GM19240 (cell line): ENCODE results near the gene ATG4A.

Source experiments
- DNase-seq: peaks from one replicate; pipeline ENCODE4 v3.0.0; 2011; ENCODE audit warnings: low spot score; ENCODE audit not compliant: insufficient read length

ATG4A gene

DNA sequence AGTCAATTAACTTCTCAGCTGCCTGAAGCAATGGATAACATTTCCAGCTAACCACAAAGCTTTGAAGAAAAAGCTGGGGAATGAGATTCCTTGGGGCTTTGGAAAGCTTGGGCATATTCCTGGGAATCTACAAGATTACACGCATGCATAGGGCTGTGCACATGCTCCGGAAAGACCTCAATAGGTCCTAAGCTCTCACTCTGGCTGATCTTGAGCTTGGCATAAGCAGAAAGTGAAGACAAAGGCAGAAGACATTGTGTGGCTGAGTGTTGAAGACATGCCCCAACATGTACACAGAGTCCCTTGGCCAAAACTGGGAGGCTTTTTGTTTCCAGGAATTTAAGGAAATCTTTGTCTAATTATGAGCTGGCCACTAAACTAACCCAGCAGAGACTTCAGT lies 31.2 kb downstream of the ATG4A start:
- DNase-seq = no peak

DNA sequence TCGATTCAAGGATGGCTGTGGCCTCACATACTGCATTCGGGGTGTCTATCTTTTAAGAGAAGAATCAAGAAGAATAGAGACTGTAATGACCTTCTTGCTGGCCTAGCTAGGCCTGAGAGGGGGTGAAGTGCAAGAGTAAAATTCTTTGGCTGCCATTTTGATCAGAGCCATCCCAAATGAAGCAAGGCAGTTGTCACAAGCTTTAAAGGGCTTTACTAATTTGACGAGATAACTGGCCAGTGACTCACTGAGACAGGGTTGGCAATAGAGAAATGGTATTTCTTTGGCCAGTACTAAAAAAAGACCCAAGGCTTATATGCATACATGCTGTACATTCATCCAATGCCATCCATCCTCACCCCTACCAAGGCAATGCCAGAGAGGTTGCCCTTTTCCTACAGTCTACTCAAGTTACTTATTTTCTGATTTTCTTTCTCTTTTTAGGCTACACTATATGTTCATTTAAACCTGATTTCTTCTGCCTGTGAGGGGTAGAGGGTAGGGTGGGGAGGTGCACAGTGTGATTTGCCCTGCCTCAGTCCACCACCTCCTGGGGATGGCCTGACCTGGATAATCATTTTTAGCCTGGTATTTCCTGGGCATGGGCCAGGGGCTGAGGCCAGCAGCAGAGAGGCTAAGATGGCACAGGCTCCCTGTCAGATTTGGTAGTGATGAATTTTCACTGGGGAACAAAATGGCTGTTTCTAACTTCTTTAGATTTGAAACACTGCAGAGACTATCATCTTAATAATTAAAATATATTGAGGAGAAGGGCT lies 32.2 kb downstream of the ATG4A start:
- DNase-seq = no peak

DNA sequence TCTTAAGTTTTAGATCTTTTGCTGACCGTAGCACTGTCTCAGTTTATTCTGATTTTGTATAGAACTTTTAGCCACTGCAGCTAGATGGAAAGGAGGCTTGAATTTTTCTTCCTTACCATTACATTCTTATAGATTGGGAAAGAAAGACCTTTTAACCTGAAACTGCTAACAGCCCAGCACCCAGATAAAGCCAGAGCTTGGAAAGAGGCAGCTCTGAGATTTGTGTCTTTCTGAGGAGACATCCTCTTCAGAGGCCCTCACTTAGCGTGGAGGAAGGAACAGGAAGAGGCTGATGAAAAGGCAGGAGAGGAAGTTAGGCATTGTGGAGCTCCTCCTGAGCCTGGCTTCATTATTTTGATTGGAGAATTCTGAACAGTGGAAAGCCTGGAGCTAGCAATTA lies 35.1 kb downstream of the ATG4A start:
- DNase-seq = no peak

DNA sequence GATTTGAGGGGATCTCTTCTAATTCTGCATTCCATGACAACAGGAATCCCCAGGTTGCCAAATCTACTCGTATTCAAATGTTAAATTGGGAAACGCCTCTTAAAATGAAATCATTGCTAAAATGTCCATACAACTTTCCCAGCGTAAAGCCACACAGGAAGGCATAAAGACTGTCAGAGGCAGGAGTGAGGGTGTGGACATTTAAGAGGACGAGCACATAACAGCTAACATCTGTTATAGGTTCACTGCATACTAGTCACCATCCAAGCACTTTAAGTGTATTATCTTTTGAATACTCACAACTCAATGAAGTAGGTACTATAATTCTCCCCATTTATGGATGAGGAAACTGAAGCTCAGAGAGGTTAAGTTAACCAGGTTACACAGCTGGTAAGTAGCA lies 35.6 kb downstream of the ATG4A start:
- no peak for DNase-seq

DNA sequence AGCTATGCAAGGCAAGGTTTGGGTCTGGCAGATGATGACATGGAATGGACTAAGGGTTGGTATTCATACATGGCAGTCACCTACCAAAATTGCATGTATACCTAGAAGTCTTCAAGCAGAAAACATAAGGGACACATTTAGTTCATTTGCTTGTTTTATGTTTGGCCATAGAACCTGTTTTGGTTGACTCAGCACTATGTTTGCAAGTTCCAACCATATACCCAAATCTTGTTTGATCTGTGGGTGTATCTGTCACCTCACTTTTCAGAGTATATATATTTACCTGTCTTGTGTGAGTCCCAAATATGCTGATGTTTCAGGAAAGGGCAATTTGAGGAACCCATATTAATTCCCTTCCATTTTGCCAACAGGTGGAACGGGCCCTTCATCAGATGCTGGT lies 39.3 kb downstream of the ATG4A start:
- no peak for DNase-seq

DNA sequence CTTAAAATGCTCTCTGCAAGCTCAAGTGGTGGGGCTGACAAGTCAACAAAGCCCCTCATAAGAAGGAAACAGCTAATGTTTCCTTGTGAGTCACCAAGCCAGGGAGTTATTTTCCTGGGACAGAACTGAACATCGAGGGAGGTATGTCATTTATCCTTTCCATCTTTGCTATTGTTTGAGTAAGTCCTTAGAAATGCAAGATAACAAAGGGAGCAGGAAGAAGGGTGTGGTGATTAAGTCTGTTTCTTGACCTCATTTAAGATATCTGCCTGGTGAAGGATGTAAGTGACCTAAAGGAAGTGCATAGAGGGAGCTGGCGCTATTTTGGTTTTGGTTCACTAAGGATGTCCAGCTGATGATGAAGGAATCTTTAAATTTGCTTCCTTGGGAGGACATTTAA lies 39.9 kb downstream of the ATG4A start:
- no peak for DNase-seq

DNA sequence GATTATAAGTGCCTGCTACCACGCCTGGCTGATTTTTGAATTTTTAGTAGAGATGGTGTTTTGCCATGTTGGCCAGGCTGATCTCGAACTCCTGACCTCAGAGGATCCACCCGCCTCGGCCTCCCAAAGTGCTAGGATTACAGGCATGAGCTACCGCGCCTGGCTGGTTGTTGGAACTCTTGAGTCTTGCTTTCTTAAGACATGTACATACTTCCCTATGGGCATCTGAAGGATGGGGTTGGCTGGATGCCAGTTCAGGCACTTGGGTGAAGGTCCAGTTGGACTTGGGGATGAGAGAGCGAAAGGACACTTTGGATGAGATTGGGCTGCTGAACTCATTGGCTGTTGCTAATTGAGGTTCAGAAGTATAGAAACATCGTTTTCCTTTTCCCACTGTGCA lies 40.5 kb downstream of the ATG4A start:
- DNase-seq = no peak

DNA sequence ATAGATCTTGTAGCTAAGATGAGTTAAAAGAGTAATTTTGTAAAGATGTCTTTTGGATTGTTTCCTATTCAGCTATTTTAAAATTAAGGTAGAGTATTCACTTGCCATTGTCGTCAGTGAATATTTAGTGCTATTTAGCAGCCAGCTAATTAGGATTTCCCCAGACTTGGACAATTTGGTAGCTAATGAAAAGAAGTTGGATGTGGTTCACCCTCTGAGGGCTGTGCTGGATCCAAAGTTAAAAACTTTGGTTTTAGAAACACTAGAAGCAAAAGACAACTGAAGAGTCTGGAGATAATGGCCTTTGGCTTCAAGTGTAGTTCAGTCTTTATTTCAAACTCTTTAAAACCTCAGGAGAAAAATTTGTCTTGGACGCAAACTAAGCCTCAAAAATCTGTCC lies 41.3 kb downstream of the ATG4A start:
- DNase-seq = no peak

DNA sequence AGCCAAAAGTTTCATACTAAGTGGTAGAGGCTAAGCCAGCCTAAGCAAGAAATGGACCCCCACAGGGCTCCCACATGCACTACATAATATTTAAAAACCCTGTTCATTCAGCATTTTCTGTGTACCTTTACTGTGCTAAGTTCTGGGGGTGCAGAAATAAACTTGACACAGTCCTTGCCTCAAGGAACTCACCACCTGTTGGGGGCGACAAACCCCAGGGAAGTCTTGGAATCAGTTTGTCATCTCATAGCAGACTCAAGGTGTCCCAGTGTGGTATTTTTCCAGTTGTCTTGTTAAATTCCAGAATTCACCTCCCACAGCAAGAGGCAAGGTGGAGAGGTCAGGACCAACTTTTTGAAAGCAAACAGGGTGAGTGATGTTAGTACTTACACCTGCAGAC lies 43.1 kb downstream of the ATG4A start:
- no peak for DNase-seq

DNA sequence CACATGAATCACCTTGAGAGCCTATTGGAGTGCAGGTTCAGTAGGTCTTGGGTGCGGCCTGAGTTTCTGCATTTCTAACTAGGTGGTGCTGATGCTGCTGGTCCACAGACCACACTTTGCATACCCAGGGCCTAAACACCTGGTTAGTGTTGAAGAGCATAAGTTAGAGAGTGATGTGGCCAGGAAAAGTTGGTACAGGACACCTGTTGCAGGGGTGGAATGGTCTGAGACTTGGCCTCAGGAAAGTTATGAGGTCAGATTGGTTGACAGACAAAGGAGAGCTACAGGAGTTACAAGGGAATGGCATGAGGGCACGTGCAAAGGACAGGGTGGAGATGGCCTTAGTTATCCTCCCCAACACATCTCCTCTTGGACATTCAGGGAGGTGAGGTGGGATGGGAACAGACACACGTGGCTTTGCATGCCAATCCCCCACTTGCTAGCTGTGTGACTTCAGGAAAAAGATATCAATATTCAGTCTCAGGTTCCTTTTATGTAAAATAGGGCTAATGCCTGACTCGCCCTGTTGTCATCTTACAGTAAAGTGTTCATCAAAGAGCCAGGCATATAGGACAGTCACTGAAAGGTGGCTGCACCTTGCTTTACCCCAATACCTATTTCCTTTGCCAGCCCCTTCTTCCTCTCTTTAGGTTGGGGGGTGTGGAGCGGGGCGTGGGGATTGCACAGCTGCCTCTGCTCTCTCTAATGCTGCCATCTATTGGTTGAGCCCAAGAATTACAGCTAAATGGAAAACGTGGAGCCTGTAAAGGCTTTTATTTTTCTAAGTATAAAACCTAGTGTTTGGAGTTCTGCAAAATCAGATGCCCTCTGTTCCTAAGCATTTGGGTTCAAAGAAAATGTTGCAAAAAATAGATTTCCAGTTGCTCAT lies 47.5 kb downstream of the ATG4A start:
- no peak for DNase-seq

DNA sequence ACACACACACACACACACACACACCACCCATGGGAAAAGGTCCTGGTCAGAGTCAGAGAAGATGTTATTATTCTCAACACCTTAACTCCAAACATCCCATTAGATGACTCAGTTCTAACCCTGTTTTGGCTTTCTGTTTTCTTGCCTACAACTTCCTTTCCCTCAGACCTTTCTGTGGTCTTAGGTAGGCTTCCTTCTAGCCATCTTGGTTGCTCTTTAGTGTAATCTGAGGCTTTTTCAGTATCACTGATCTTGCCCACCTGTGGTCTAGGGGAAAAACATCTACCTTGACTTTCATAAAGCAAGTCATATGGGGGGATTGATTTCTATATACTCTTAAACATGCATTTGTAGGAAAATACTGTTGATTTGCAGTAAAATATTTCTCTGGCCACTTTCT lies 56.9 kb downstream of the ATG4A start:
- DNase-seq = no peak

DNA sequence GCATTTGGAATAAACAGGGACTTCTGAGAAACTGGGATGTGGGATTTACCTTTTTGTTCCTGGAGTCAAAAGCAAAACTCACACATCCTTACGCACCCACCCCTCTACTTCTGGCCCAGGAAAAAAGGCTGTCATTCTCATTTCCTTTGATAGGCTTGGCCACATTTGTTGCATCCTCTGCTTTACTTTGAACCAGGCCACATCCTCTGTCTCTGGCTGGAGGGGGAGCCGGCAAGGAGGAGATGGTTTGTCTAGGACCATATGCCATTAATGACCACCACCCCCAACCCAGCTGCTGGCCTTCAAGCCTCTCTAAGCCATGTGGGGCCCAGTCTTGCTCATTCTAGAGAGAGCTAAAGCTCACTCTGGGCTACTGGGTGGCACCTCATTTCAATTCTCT lies 64.5 kb downstream of the ATG4A start:
- DNase-seq = no peak

DNA sequence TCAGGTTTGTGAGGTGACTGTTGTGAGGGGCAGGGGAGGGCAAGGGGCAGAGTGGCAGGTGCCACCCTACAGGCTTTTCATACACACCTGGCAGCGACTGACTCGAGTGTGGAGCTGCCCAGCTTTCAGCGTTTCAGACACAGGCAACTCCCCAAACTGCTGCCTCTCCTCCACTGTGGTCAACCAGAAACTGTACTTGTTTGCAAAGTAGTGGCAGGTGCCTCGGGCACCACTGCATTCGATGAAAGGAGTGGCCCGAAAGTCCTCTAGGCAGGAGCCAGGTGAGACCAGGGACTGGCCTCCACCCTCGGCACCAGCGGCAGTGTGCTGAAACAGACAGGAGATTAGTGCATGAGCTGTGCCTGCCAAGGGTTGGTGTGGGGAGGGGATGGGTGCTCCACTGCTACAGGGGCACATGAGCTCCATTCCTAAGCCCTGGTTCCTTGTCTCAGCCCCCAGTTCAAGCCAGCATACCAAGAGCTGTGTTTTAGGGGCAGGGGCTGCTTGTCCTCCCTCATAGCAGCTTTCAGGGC lies 65.4 kb downstream of the ATG4A start:
- DNase-seq = no peak

DNA sequence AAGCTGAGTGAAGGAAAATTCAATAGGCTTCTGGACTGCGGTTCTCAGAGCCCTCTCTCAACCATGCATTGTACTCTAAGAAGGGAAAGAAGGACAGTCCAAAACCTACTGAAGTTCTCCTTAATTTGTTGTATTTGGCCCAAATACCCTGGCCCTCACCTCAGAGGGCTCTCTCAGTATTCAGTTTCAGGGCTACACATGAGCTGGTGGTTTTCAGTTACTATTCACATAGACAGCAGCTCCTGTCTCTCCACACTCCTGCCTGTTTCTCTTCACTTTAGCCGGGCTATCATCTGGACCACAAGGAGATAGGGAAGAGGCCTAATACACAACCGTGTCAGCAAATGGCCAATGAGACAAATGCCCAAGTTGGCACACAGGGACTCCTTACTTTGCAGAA lies 66.0 kb downstream of the ATG4A start:
- no peak for DNase-seq

DNA sequence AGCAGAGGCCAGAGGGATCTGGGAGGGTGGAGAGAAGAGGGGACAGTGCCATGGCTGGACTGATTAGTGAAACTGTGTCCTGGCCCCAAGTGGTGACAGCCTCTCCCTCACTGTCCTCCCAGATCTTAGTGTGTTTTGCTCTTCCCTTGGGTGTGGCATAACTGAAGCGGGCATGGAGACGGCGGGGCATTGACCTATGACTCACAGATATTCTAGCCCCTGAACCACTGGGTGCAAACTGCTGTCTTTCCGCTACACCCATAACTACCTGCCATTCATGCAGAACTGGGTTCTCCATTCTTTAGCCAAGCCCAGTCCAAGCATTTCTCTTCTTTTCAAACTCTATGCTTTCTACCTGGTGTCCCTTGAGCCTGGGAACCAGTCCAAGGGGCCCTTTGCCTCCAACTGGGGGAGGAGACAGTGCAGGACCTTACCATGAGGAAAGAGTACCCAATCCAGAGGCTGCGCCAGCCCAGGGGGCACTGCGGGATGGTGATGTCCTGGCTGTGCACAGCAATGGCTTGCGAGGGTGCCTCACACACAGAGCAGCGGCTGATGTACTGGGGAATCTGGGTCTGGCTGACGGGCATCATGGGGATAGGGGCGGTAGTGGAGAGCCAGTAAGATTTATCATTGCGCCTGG lies 67.6 kb downstream of the ATG4A start:
- DNase-seq = no peak

DNA sequence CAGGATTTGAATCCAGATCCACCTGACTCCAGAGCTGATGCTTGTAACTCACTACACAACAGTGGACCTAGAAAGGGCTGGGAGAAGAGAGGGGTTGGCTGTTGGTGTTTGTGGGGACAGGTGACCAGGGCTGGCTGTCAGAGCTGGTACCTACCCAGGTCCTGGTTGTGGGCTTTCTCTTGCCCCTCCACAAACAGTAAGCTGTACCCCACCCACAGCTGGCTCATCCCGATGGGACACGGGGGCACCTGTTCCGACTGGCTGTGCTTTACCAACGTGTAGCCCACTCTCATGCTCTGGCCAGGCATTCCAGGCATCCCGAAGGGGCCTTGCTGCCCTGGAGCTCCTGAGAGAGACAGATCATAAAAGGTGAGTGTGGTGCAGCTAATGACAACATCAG lies 68.7 kb downstream of the ATG4A start:
- no peak for DNase-seq

DNA sequence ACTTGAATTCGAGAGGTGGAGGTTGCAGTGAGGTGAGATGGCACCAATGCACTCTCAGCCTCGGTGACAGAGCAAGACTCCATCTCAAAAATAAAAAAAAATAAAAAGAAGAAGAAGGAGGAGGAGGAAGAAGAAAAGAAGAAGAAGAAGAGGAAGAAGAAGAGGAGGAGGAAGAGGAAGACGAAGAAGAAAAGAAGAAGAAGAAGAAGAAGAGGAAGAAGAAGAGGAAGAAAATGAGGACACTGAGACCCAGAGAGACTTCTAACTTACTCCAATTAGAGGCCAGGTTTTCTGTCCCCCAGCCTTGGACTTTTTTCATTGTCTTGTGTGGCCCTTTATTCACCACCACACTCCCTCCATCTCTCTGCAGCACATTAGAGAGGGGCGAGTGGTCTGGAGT lies 70.7 kb downstream of the ATG4A start:
- no peak for DNase-seq

DNA sequence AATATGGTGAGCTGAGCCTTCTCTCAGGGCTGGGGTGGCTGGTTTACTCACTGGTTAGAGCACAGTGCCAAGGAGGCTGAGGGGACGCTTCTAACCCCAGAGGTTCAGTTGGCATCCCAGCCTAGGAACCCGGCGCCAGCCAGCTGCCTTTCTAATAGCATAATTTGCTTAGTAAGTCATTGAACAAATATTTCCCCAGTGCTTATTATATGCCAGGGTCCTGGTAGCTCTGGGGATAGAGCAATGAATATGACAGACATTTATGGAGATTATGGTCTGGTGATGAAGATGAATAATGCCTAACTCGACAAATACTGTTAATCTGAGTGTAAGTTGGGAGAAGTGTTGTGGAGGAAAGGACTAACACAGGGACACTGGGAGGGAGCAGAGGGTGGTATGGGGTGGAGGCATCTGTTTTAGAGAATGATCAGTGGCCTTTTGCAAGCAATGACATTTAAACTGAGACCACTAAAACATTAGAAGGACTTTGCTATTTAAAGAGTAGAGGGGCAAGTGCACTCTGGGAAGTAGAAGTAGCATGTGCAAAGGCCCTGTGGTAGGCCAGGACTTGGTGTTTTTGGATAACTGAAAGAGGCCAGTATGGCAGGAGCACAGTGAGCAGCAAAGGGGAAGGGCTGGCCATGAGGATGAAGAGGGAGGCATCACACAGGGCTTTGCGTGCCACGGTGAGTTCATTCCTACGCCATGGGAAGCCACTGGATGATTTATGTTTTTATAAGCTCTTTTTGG lies 71.9 kb downstream of the ATG4A start:
- no peak for DNase-seq

DNA sequence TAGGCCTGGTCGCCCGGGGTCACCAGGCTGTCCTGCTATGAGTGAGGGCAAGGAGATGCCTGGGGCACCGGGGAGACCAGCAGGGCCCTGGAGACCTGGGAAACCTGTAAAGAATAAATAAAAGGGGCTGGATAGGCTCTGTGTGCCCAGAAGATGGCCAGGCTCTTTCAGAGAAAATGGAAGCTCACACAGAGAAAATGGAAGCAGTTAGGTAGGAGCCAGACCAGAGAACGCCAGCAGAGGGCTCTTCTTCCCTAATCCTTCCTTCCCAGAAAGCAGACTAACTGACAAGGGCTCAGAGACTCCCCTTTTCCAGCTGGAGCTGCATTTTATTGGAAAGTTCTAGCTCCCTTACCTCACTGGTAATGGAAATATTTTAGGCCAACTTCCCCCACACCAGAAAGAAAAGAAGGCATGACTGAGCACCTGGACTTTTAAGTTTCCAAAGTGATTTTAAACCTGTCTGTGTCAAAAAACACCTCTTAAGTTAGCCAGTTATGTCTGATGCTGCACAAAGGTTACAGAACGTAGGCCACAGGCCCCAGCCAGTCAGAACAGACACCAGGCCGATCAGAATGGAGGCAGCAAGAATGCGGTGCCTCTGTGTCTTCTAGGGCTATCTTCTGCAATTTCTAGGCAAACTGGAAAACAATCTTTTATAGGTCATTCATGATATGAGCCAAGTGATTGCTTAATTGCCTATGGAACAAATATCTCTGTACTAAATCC lies 74.0 kb downstream of the ATG4A start:
- DNase-seq = no peak

DNA sequence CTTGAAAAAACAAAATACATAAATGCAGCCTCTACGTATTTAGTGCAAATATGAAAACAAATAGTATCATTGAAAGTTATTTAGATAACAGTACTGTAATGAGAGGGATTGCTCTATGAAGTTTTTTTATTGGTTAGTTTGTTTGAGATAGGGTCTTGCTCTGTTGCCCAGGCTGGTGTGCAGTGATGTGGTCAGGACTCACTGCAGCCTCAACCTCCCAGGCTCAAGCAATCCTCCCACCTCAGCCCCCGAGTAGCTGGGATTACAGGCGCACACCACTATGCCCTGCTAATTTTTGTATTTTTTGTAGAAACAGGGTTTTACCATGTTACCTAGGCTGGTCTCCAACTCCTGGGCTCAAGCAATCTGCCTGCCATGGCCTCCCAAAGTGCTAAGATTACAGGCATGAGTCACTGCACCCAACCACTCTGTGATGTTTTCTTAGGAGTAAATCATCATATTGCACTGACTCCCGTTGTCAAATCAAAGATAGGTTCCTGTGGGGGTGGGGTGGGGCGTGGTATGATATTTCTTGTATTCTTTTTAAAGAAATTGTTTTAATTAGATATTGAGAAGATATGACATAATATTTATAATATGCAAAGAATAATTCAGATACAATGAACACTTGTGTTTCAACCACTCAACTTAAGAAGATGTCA lies 75.8 kb downstream of the ATG4A start:
- DNase-seq = no peak
